ENCODE data around the gene RFX2.
A peak's percentile ranks its signal among the peaks of the same experiment; 100 is the strongest.
"Not testable (repeated sequence)": the region's sequence is repeated elsewhere in the genome, so short reads cannot be mapped to it uniquely, and the experiment has no call there.

Gene RFX2

DNA sequence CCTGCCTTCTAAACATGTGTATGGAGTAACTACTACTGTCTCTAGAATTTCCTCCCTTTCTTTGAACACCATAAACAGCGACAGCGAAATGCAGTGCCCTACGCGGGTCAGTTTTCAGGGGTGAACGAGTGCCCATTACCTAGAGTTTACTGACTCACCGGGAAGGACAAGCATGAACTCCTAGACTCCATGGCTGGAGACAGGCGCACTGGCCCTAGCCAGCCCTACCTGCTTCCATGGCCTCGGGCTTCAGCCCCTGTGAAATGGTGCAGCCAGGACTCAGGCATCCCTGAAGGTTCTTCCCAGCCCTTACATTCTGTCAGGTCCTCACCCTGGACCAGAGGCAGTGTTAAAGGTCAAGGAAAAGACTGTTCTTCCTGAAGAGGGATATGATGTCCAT lies 140.8 kb downstream of the RFX2 start:
- no peak for DNase-seq (ENCODE audit: low read depth)
- Histone ChIP-seq H3K36me3 (ENCODE audit: control insufficient read depth, insufficient read depth, low read length, severe bottlenecking) (peaks cover 11% of the 10 kb centered on the region), H3K4me1 (ENCODE audit: control insufficient read depth, insufficient read depth, low read length) (peaks cover 31% of the 10 kb centered on the region), H3K4me3 (ENCODE audit: low read length) (no peak overlapping the region), H3K9me3 (ENCODE audit: control insufficient read depth, low read length) (no peaks in the 10 kb centered on the region), H3K9ac (ENCODE audit: low read length) (no peak overlapping the region), H3K27me3 (replicated peaks; ENCODE audit: control insufficient read depth, insufficient read depth, low read length) (no peaks in the 10 kb centered on the region)

DNA sequence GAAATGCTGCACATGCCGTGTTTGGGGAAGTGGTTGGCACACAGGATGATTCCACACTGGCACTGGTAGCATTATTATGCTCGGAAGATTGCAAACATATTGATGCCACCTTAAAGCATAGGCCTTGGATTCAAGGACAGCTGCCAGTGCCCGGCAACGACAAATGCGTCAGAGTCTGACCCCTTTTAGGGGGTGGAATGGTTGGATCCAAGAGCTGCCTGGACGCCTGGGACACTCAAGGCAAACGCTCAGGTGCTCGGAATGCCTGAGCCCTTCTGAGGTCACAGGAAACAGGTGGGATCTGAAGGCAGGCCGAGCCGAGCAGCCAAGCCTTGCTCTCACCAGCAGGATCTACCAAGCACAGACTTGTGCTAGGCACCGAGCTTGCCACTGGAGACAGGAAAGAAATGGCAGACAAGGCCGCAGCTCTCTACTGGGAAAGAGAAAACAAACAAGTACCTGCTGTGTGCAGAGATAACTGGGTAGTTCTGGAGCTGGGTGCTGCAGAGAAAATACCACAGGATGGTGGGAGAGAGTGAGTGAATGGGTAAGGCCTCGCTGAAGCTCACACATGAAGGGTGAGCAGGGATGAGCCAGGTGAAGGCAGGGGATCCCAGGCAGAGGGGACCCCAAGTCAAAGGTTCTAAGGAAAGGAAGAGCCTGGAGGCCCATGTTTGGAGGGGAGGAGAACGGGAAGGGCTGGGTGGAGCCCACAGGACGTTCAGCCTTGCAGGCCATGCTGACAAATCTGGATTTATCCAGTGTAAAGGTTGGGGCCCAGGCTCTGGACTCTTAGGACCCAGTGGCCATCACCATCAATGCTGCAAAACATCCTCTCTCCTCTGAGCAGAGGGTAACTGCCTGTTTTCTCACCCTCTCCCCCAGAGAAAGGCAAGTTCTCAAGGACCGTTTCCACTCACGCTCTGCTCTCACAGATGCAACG lies 141.6 kb downstream of the RFX2 start:
- Histone ChIP-seq H3K9ac (ENCODE audit: low read length) (peak overlapping the region; percentile 48), H3K27me3 (replicated peaks; ENCODE audit: control insufficient read depth, insufficient read depth, low read length) (no peaks in the 10 kb centered on the region), H3K4me1 (ENCODE audit: control insufficient read depth, insufficient read depth, low read length) (peaks cover 25% of the 10 kb centered on the region), H3K9me3 (ENCODE audit: control insufficient read depth, low read length) (no peaks in the 10 kb centered on the region), H3K4me3 (ENCODE audit: low read length) (no peak overlapping the region), H3K36me3 (ENCODE audit: control insufficient read depth, insufficient read depth, low read length, severe bottlenecking) (peaks cover 7% of the 10 kb centered on the region)
- no peak for DNase-seq (ENCODE audit: low read depth)

DNA sequence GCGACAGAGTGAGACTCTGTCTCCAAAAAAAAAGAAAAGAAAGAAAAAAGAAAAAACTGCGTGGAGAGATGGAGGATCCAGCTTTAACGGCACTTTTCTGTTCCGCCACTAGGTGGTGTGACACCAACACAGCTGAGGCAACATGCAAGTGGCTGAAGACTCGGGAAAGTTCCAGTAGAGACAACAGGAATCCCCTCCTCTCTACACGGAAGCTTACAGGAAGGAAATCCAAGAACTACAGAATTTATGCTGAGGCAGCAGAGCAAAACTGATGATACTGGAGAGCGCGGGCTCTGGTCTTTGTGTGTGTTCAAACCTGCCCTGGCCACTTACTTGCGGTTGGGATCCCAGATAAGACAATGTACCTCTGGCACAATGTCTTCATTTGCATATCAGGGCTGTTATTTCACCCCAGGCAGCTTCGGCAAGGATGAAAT lies 142.3 kb downstream of the RFX2 start:
- Histone ChIP-seq H3K27me3 (replicated peaks; ENCODE audit: control insufficient read depth, insufficient read depth, low read length) (no peaks in the 10 kb centered on the region), H3K36me3 (ENCODE audit: control insufficient read depth, insufficient read depth, low read length, severe bottlenecking) (peaks cover 4% of the 10 kb centered on the region), H3K9me3 (ENCODE audit: control insufficient read depth, low read length) (no peaks in the 10 kb centered on the region), H3K4me1 (ENCODE audit: control insufficient read depth, insufficient read depth, low read length) (peaks cover 25% of the 10 kb centered on the region), H3K4me3 (ENCODE audit: low read length) (no peak overlapping the region), H3K9ac (ENCODE audit: low read length) (peak overlapping the region; percentile 48)
- peak; percentile 85 for DNase-seq (ENCODE audit: low read depth)

DNA sequence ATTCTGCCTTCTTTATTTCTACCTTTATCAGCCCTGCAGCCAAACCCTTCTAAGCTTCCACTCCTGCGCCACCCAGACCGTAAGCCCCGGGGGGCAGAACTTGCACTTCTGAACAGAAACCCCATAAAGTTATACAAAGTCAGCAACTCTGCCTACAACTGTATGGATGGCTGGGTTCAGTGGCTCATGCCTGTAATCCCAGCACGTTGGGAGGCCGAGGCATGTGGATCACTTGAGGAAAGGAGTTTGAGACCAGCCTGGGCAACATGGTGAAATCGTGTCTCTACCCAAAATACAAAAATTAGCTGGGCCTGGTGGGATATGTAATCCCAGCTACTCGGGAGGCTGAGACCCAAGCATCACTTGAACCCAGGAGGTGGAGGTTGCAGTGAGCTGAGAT lies 142.7 kb downstream of the RFX2 start:
- H3K27me3 ChIP-seq (replicated peaks; ENCODE audit: control insufficient read depth, insufficient read depth, low read length), result no peaks in the 10 kb centered on the region
- H3K4me1 ChIP-seq (ENCODE audit: control insufficient read depth, insufficient read depth, low read length), result peaks cover 28% of the 10 kb centered on the region
- no peak for DNase-seq (ENCODE audit: low read depth)
- no peaks in the 10 kb centered on the region for H3K9me3 ChIP-seq (ENCODE audit: control insufficient read depth, low read length)
- peaks cover 4% of the 10 kb centered on the region for H3K36me3 ChIP-seq (ENCODE audit: control insufficient read depth, insufficient read depth, low read length, severe bottlenecking)
- no peak overlapping the region for H3K4me3 ChIP-seq (ENCODE audit: low read length)
- H3K9ac ChIP-seq (ENCODE audit: low read length), result peak overlapping the region; percentile 48

DNA sequence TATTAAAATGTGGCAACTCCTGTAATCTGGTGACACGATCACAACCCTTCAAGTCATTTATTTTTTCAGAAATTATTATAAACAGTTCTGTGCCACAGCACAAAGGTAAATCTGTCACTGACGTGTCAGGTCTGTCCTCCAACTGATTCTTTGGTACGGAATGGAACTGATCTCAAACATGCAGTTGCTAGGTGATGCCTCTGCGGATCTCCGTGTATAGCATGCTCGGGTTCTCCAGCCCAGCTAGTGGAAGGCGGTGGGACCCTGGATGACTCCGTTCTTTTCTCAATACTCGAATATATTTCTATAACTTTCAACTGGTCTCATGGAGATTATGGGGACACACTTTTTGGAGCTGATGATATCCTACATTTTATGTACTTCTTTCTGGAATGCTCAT lies 143.4 kb downstream of the RFX2 start:
- Histone ChIP-seq H3K9me3 (ENCODE audit: control insufficient read depth, low read length) (no peaks in the 10 kb centered on the region), H3K4me3 (ENCODE audit: low read length) (no peak overlapping the region), H3K9ac (ENCODE audit: low read length) (peak overlapping the region; percentile 48), H3K36me3 (ENCODE audit: control insufficient read depth, insufficient read depth, low read length, severe bottlenecking) (no peaks in the 10 kb centered on the region), H3K27me3 (replicated peaks; ENCODE audit: control insufficient read depth, insufficient read depth, low read length) (no peaks in the 10 kb centered on the region), H3K4me1 (ENCODE audit: control insufficient read depth, insufficient read depth, low read length) (peaks cover 35% of the 10 kb centered on the region)
- no peak for DNase-seq (ENCODE audit: low read depth)

DNA sequence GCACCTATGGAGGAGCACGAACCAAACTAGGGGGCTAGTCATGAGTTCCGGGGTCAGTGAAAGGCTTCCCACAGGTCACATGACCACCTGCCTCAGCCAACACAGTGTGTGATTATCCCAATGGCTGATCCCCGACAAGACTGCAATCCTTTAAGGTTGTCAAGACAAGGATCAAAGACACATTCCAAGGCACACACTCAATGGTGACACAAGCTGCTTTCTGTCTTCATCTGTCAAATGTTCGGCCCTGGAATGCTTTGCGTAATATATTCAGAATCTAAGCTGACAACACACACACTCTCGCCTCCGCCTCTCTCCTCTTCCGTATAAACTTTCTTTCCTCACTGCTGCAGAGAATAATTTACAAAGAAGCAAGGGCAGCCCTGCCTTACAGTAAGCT lies 144.1 kb downstream of the RFX2 start:
- Histone ChIP-seq H3K27me3 (replicated peaks; ENCODE audit: control insufficient read depth, insufficient read depth, low read length) (no peaks in the 10 kb centered on the region), H3K4me1 (ENCODE audit: control insufficient read depth, insufficient read depth, low read length) (peaks cover 40% of the 10 kb centered on the region), H3K4me3 (ENCODE audit: low read length) (no peak overlapping the region), H3K9ac (ENCODE audit: low read length) (no peak overlapping the region), H3K36me3 (ENCODE audit: control insufficient read depth, insufficient read depth, low read length, severe bottlenecking) (no peaks in the 10 kb centered on the region), H3K9me3 (ENCODE audit: control insufficient read depth, low read length) (no peaks in the 10 kb centered on the region)
- peak; percentile 28 for DNase-seq (ENCODE audit: low read depth)

DNA sequence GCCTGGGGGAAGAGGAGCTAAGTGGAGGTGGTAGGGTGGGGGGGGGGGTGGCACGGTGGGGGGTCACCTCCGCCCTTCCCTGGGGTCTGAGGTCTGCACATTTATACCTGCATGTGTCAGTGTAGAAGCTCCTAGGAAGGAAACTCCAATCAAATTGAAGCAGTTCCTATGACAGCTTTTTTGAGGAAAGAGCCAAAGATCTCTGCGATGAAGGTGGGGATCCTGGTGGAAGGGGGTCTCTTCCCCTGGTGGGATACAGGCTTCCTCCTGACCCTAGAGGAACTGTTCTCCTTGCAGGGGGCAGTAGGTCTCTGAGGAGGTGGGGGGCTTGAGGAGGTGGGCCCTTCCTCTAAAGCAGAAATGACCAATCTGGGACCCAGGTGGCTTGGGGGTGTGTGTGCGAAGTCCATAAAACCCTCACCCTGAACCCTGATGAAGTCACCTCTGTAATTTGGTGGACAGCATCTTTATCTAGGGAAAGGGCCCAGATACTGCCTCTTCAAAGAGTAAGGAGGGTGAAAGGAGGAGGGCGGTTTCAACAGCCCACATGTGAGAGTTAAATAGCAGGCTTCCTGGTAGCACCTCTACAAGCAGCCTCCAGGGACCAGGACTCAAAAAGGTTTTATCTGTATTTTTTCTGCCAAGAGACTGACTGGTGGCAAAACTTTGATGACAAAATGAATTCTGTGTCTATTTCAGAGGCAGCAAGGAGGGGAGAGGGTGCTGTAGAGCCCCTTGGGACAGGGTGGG lies 145.3 kb downstream of the RFX2 start:
- Histone ChIP-seq H3K4me3 (ENCODE audit: low read length) (no peak overlapping the region), H3K9me3 (ENCODE audit: control insufficient read depth, low read length) (no peaks in the 10 kb centered on the region), H3K36me3 (ENCODE audit: control insufficient read depth, insufficient read depth, low read length, severe bottlenecking) (no peaks in the 10 kb centered on the region), H3K27me3 (replicated peaks; ENCODE audit: control insufficient read depth, insufficient read depth, low read length) (no peaks in the 10 kb centered on the region), H3K9ac (ENCODE audit: low read length) (no peak overlapping the region), H3K4me1 (ENCODE audit: control insufficient read depth, insufficient read depth, low read length) (peaks cover 49% of the 10 kb centered on the region)
- no peak for DNase-seq (ENCODE audit: low read depth)

DNA sequence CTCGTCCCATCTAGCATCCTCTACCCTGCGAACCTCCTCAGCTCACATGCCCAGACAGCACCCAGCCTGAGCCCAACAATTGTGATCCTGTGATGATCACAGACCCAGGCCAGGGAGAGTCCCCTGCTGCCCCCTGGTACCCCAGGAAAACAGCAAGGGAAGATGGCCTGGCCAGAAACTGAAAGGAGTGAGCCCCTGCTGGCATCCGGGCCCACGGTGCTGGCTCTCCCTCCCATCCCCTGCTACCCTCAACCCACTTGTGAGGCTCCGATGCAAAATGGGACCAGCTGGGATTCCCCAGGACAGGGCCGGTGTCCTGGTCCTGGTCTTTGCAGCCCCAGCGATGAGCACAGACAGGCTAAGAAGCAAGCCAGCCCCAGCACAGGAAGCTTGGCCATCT lies 146.4 kb downstream of the RFX2 start:
- Histone ChIP-seq H3K9me3 (ENCODE audit: control insufficient read depth, low read length) (no peaks in the 10 kb centered on the region), H3K4me3 (ENCODE audit: low read length) (no peak overlapping the region), H3K9ac (ENCODE audit: low read length) (no peak overlapping the region), H3K27me3 (replicated peaks; ENCODE audit: control insufficient read depth, insufficient read depth, low read length) (no peaks in the 10 kb centered on the region), H3K36me3 (ENCODE audit: control insufficient read depth, insufficient read depth, low read length, severe bottlenecking) (no peaks in the 10 kb centered on the region), H3K4me1 (ENCODE audit: control insufficient read depth, insufficient read depth, low read length) (peaks cover 51% of the 10 kb centered on the region)
- no peak for DNase-seq (ENCODE audit: low read depth)

DNA sequence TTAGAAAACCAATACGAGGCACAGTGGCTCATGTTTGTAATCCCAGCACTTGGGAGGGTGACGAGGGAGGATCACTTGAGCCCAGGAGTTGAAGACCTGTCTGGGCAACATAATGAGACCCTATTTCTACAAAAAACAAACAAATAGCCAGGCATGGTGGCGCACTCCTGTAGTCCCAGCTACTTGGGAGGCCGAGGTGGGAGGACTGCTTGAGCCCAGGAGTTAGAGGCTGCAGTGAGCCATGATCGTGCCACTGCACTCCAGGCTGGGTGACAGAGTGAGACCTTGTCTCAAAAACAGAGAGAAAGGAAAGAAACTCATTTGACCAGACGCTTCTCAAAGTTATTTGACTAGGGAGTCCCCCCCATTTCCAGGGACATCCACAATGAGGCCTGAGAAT lies 147.0 kb downstream of the RFX2 start:
- H3K4me1 ChIP-seq (ENCODE audit: control insufficient read depth, insufficient read depth, low read length), result peaks cover 49% of the 10 kb centered on the region

DNA sequence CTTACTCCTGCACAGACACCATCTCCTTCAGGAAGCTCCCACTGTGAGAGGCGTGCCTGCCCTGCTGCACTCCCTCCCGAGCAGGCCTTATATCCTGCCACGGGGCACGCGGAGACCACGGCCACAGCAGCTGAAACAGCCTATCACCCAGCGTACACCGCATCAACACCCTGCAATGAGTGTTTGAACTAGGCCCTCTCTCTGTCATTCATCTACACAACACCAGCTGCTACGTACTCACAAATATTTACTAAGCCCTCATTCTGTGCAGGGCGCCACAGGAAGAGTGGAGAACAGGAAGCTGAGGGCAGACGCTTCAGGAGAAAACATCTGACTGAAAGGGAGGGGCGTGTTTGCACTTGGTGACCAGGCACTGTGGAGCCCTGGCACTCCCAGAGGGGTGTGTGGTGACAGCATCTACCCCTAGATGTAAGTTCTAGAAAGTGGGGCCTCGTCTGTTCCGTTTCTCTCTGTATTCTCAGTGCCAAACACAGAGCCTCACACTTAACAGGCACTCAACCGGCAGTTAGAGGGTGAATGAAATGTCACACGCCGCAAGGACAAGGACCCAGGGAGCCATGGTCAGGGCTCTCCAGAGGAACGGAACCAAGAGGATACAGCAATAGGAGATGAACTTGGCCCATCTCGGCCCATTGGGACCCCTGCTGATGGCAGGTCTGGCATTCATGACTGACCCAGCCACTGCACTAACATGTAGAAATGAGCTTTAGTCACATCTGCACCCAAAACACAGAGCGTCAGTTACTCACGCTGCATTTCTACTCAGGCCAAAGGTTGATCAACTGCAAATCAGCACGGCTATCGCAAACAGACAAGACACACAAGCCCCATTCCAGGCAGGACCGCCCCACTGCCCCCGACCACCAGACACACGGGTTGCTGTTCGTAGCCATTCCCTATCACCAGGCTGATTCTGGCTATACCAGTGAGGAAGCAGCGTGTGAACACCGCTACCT lies 148.0 kb downstream of the RFX2 start:
- H3K36me3 ChIP-seq (ENCODE audit: control insufficient read depth, insufficient read depth, low read length, severe bottlenecking), result peaks cover 6% of the 10 kb centered on the region
- H3K27me3 ChIP-seq (replicated peaks; ENCODE audit: control insufficient read depth, insufficient read depth, low read length), result no peaks in the 10 kb centered on the region
- H3K9ac ChIP-seq (ENCODE audit: low read length), result peak overlapping the region; percentile 1
- H3K4me3 ChIP-seq (ENCODE audit: low read length), result peak overlapping the region; percentile 2
- no peaks in the 10 kb centered on the region for H3K9me3 ChIP-seq (ENCODE audit: control insufficient read depth, low read length)
- peaks cover 40% of the 10 kb centered on the region for H3K4me1 ChIP-seq (ENCODE audit: control insufficient read depth, insufficient read depth, low read length)
- no peak for DNase-seq (ENCODE audit: low read depth)

More for the DNA sequence above, 147.0 kb downstream of the RFX2 start:
- H3K27me3 ChIP-seq (replicated peaks; ENCODE audit: control insufficient read depth, insufficient read depth, low read length); H3K9ac ChIP-seq (ENCODE audit: low read length); H3K36me3 ChIP-seq (ENCODE audit: control insufficient read depth, insufficient read depth, low read length, severe bottlenecking); DNase-seq (ENCODE audit: low read depth); H3K9me3 ChIP-seq (ENCODE audit: control insufficient read depth, low read length); H3K4me3 ChIP-seq (ENCODE audit: low read length): not testable (repeated sequence)

DNA sequence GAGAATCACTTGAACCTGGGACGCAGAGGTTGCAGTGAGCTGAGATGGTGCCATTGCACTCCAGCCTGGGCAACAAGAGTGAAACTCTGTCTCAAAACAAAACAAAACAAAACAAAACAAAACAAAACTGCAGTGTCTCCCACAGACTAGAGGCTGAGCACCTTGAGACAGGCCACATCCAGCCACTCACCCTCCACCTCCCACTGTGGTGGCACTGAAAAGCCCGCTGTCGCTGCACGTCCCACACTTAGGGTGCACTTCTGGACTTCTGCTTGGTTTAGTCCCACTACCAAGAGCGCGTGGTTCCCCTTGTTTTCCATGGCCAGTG lies 148.7 kb downstream of the RFX2 start:
- H3K9me3 ChIP-seq (ENCODE audit: control insufficient read depth, low read length); H3K4me3 ChIP-seq (ENCODE audit: low read length); DNase-seq (ENCODE audit: low read depth); H3K27me3 ChIP-seq (replicated peaks; ENCODE audit: control insufficient read depth, insufficient read depth, low read length); H3K36me3 ChIP-seq (ENCODE audit: control insufficient read depth, insufficient read depth, low read length, severe bottlenecking); H3K9ac ChIP-seq (ENCODE audit: low read length): not testable (repeated sequence)
- H3K4me1 ChIP-seq (ENCODE audit: control insufficient read depth, insufficient read depth, low read length), result peaks cover 36% of the 10 kb centered on the region

Data from adipocyte (in vitro differentiated cells).